ENCODE data around the gene PRTFDC1. TPM values are rescaled to one million over a fixed set of nuclear protein-coding genes. Genes with fewer than 3 reads are reported as not detected.
"Not testable (repeated sequence)": the region's sequence is repeated elsewhere in the genome, so short reads cannot be mapped to it uniquely, and the experiment has no call there.

PRTFDC1 gene
- total RNA-seq, 2 experiments from 2014 or later = 0.32 to 0.71 TPM

DNA sequence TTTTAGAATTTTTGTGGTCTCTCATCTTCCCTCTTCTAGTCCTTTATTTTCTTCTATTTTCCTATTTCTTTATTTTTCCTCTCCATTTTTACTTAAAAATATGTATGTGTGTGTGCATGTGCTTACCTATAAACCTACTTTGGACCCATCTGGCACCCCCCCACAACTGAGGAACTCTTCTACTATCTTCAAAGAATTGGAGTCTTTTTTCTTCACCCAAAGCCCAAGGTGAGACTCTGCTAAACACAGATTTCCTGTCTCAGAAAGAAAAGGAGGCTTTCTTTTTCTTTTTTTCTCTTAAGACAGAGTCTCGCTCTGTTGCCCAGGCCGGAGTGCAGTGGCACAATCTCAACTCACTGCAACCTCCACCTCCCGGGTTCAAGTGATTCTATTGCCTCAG is 24.2 kb downstream of the PRTFDC1 start:
- Mint-ChIP-seq H3K4me3 (no peak overlapping the region), H3K27me3 (no peaks in the 10 kb centered on the region), H3K9me3 (ENCODE audit: low read depth) (peaks cover 16% of the 10 kb centered on the region), H3K27ac (no peak overlapping the region), H3K4me1 (peaks cover 4% of the 10 kb centered on the region), H3K36me3 (ENCODE audit: low read depth) (peaks cover 11% of the 10 kb centered on the region)
- POLR2A ChIA-PET = interaction anchor here (0.7 kb wide), 1 partner anchor 207 kb away, joined by 5 read pairs; no protein-coding TSS in a partner anchor
- intact Hi-C loops (cut with DNase I, micrococcal nuclease) = loop anchor here in 1 of 2 experiments (10.0 kb wide), 2 partner anchors 87 to 203 kb away; partner anchors contain the start of genes ARHGAP21, ENKUR and THNSL1
- ATAC-seq (no peak), DNase-seq (no peak)
- CTCF ChIA-PET = no interaction called here

DNA sequence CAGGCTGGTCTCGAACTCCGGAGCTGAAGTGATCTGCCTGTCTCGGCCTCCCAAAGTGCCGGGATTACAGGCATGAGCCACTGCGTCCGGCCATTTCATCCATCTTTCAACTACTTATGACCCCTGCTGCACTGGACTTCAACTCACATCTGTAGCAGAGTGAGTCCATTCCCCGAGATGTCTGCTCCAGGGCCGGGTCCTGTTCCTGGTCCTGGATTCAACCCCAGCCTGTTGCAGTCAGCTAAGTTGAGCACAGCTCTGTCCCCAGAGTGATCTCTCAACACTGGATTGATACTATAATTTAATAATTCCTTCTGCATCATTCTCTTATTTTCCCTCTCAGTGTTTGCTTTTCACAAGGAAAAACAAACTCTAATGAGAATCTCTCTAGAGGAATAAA is 25.8 kb downstream of the PRTFDC1 start:
- ChIA-PET POLR2A (no interaction called here), CTCF (no interaction called here)
- no peak overlapping the region for H3K4me3 Mint-ChIP-seq
- H3K27me3 Mint-ChIP-seq = no peaks in the 10 kb centered on the region
- H3K9me3 Mint-ChIP-seq (ENCODE audit: low read depth) = peaks cover 16% of the 10 kb centered on the region
- ATAC-seq = no peak
- peaks cover 11% of the 10 kb centered on the region for H3K36me3 Mint-ChIP-seq (ENCODE audit: low read depth)
- peaks cover 15% of the 10 kb centered on the region for H3K4me1 Mint-ChIP-seq
- DNase-seq = no peak
- intact Hi-C loops (cut with DNase I, micrococcal nuclease) = loop anchor here in 1 of 2 experiments (10.0 kb wide), 2 partner anchors 88 to 202 kb away; partner anchors contain the start of genes ARHGAP21, ENKUR and THNSL1
- H3K27ac Mint-ChIP-seq = no peak overlapping the region

DNA sequence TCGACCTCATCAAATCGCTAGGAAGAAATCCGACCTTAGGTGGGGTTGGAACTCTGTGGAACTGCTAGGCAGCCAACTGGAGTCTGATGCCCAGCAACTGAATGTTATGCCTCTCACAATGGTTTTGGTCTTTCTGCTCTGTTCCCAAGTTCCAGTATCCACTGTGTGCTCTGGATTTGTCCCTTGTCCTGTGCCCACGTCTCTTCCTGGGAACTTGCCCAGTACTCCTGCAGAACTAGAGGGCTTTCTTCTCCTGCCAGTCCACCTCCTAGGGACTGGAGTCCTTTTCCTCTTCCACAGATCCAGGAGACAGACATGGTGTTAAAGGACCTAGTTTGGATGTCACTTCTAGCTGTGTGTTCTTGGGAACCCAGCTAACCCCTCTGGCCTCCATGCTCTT is 26.6 kb downstream of the PRTFDC1 start:
- H3K9me3 Mint-ChIP-seq (ENCODE audit: low read depth) = peaks cover 16% of the 10 kb centered on the region
- CTCF ChIA-PET = no interaction called here

DNA sequence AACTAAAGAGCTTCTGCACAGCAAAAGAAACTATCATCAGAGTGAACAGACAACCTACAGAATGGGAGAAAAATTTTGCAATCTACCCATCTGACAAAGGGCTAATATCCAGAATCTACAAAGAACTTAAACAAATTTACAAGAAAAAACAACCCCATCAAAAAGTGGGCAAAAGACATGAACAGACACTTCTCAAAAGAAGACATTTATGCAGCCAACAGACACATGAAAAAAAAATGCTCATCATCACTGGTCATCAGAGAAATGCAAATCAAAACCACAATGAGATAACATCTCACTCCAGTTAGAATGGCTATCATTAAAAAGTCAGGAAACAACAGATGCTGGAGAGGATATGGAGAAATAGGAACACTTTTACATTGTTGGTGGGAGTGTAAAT is 27.9 kb downstream of the PRTFDC1 start:
- intact Hi-C loops (cut with DNase I, micrococcal nuclease) = loop anchor here in 1 of 2 experiments (10.0 kb wide), 2 partner anchors 90 to 200 kb away; partner anchors contain the start of genes ARHGAP21, ENKUR and THNSL1
- H3K27ac Mint-ChIP-seq, POLR2A ChIA-PET, DNase-seq, H3K4me3 Mint-ChIP-seq, CTCF ChIA-PET, H3K27me3 Mint-ChIP-seq, ATAC-seq: not testable (repeated sequence)
- Mint-ChIP-seq H3K36me3 (ENCODE audit: low read depth) (peaks cover 14% of the 10 kb centered on the region), H3K4me1 (peaks cover 21% of the 10 kb centered on the region), H3K9me3 (ENCODE audit: low read depth) (peaks cover 20% of the 10 kb centered on the region)

More for the DNA sequence above, 26.6 kb downstream of the PRTFDC1 start:
- Mint-ChIP-seq H3K36me3 (ENCODE audit: low read depth) (peaks cover 11% of the 10 kb centered on the region), H3K4me1 (peaks cover 22% of the 10 kb centered on the region), H3K27ac (no peak overlapping the region), H3K27me3 (no peaks in the 10 kb centered on the region), H3K4me3 (no peak overlapping the region)
- POLR2A ChIA-PET = no interaction called here
- DNase-seq = no peak
- intact Hi-C loops (cut with DNase I, micrococcal nuclease) = loop anchor here in 1 of 2 experiments (10.0 kb wide), 2 partner anchors 89 to 201 kb away; partner anchors contain the start of genes ARHGAP21, ENKUR and THNSL1
- ATAC-seq = no peak

DNA sequence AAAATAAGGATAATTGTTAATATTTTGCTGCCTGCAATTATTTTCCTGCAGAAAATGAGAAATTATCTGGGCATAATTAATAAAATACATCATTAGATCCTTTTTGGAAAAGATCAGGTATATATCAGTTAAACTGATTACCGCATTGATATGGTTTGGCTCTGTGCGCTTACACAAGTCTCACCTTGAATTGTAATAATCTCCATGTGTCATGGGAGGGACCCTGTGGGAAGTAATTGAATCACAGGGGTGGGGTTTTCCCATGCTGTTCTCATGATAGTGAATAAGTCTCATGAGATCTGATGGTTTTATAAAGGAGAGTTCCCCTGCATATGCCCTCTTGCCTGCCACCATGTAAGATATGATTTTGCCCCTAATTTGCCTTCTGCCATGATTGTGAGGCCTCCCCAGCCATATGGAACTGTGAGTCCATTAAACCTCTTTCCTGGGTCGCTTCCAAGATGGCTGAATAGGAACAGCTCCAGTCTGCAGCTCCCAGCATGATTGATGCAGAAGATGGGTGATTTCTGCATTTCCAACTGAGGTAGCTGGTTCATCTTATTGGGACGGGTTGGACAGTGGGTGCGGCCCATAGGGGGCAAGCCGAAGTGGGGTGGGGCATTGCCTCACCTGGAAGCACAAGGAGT is 30.1 kb downstream of the PRTFDC1 start:
- peak overlapping the region; percentile 37 for H3K27ac Mint-ChIP-seq
- CTCF ChIA-PET = interaction anchor here (1.2 to 1.3 kb wide), 2 partner anchors 14 to 21 kb away, joined by 4 to 5 read pairs; no protein-coding TSS in a partner anchor
- intact Hi-C loops (cut with DNase I, micrococcal nuclease) = loop anchor here (1.0 to 10.0 kb wide), 3 partner anchors 92 to 198 kb away; partner anchors contain the start of genes ENKUR (in 2 of the 2), THNSL1 (in 2 of the 2) and ARHGAP21 (in 1 of the 2)
- peaks cover 20% of the 10 kb centered on the region for H3K9me3 Mint-ChIP-seq (ENCODE audit: low read depth)
- H3K27me3 Mint-ChIP-seq, H3K4me3 Mint-ChIP-seq: not testable (repeated sequence)
- DNase-seq = peak; percentile 45
- peaks cover 15% of the 10 kb centered on the region for H3K36me3 Mint-ChIP-seq (ENCODE audit: low read depth)
- POLR2A ChIA-PET = interaction anchor here (0.6 kb wide), 2 partner anchors 104 to 242 kb away, joined by 3 to 5 read pairs; no protein-coding TSS in a partner anchor
- peaks cover 19% of the 10 kb centered on the region for H3K4me1 Mint-ChIP-seq
- ATAC-seq = peak; percentile 74

DNA sequence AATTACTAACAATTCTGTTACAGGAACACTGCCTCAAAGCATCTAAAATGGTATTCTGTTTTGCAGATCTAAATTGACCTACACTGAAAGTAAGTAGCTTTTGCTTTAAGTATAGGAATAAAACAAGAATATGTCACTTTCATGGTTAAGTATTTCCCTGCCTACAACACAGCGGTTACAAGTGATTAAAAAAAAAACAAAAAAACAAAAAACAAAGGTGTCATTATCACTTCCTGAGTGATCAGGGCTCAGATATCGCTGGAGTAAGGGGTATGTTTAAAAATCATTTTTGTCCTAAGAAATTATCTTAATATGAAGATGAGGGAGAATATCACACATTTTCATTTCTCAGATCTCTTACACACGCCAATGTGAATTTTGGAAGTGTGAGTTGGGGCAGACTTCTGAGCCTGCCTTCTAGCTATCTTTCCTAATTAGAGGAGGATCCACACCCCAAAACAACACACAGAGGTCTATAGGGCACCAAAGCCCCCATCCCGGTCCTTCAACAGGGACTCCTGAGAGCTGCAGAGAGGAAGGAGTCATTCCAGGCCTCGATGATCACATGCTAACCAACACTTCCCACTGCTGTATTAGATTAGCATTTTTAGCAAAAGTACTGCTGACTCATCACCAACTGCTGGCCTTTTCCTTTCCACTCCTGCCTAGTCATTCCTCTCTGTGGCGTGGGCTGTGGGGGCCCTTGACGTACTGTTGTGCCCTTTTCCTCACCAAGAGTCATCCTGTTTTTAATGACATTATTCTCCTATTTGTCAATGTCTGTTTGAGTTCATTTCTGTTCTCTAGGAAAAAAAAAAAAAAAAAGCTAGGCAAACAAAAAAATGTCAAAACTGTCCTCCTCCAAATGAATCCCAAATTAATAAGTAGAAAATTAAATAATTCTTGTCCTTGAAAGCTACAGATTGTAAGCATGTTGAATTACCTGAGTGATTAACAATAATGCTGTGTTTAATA is 31.2 kb downstream of the PRTFDC1 start:
- H3K4me3 Mint-ChIP-seq = no peak overlapping the region
- intact Hi-C loops (cut with DNase I, micrococcal nuclease) = loop anchor here (1.0 to 10.0 kb wide), 9 partner anchors 19 to 197 kb away; partner anchors contain the start of genes ARHGAP21 (in 1 of the 2), ENKUR (in 1 of the 2) and THNSL1 (in 1 of the 2)
- POLR2A ChIA-PET = interaction anchor here (0.6 kb wide), 2 partner anchors 103 to 241 kb away, joined by 3 to 5 read pairs; no protein-coding TSS in a partner anchor

DNA sequence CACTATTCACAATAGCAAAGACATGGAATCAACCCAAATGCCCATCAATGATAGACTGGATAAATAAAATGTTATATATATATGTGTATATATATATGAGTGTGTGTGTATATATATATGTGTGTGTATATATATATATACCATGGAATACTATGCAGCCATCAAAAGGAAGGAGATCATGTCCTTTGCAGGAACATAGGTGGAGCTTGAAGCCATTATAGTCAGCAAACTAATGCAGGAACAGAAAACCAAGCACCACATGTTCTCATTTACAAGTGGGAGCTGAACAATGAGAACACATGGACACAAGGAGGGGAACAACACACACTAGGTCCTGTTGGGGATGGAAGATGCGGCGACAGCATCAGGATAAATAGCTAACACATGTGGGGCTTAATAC is 32.2 kb downstream of the PRTFDC1 start:
- H3K4me3 Mint-ChIP-seq, H3K27ac Mint-ChIP-seq, H3K27me3 Mint-ChIP-seq, POLR2A ChIA-PET, ATAC-seq, DNase-seq: not testable (repeated sequence)
- H3K4me1 Mint-ChIP-seq = peaks cover 19% of the 10 kb centered on the region
- intact Hi-C loops (cut with DNase I, micrococcal nuclease) = loop anchor here (2.0 to 10.0 kb wide), 4 partner anchors 27 to 195 kb away; partner anchors contain the start of genes ARHGAP21 (in 1 of the 2), ENKUR (in 1 of the 2) and THNSL1 (in 1 of the 2)
- H3K9me3 Mint-ChIP-seq (ENCODE audit: low read depth) = peaks cover 20% of the 10 kb centered on the region
- peaks cover 15% of the 10 kb centered on the region for H3K36me3 Mint-ChIP-seq (ENCODE audit: low read depth)
- CTCF ChIA-PET = interaction anchor here (1.1 kb wide), 1 partner anchor 16 kb away, joined by 3 read pairs; no protein-coding TSS in a partner anchor

More for the DNA sequence above, 31.2 kb downstream of the PRTFDC1 start:
- ATAC-seq (peak; percentile 87), DNase-seq (peak; percentile 85)
- peaks cover 19% of the 10 kb centered on the region for H3K4me1 Mint-ChIP-seq
- peaks cover 20% of the 10 kb centered on the region for H3K9me3 Mint-ChIP-seq (ENCODE audit: low read depth)
- H3K27me3 Mint-ChIP-seq = no peaks in the 10 kb centered on the region
- peaks cover 15% of the 10 kb centered on the region for H3K36me3 Mint-ChIP-seq (ENCODE audit: low read depth)
- H3K27ac Mint-ChIP-seq = peak overlapping the region; percentile 63
- CTCF ChIA-PET = interaction anchor here (1.0 to 1.1 kb wide), 2 partner anchors 11 to 17 kb away, joined by 3 to 4 read pairs; no protein-coding TSS in a partner anchor

DNA sequence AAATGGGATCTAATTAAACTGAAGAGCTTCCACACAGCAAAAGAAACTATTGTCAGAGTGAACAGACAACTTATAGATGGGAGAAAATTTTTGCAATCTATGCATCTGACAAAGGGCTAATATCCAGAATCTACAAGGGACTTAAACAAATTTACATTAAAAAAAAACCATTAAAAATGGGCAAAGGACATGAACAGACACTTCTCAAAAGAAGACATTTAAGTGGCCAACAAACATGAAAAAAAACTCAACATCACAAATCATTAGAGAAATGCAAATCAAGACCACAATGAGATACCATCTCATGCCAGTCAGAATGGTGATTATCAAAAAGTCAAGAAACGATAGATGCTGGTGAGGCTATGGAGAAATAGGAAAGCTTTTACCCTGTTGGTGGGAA is 32.8 kb downstream of the PRTFDC1 start:
- POLR2A ChIA-PET, CTCF ChIA-PET: not testable (repeated sequence)
- intact Hi-C loops (cut with DNase I, micrococcal nuclease) = loop anchor here (2.0 to 10.0 kb wide), 4 partner anchors 27 to 195 kb away; partner anchors contain the start of genes ARHGAP21 (in 1 of the 2), ENKUR (in 1 of the 2) and THNSL1 (in 1 of the 2)

DNA sequence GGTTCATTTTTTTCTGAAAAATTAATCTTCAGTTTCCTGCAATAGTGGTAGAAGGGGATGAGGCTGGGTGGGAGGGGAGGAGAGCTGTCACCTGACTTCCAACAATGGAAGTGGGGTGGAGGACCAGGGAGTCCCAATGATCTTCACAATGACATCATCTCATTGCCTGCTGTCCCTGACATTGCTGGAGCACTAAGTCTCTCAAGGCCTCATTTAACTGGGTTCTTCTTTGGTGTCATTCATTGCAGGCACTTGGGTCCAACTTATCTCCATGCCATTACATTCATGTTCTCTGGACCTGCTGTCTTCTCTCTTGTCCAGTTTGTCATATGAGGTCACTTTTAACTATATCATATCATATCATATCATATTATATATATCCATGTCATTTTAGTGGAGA is 34.4 kb downstream of the PRTFDC1 start:
- CTCF ChIA-PET = interaction anchor here (0.7 kb wide), 2 partner anchors 205 to 1211 kb away, joined by 3 to 4 read pairs; no protein-coding TSS in a partner anchor
- peaks cover 19% of the 10 kb centered on the region for H3K4me1 Mint-ChIP-seq
- peaks cover 4% of the 10 kb centered on the region for H3K36me3 Mint-ChIP-seq (ENCODE audit: low read depth)
- intact Hi-C loops (cut with DNase I, micrococcal nuclease) = no loop called here
- H3K27me3 Mint-ChIP-seq = no peaks in the 10 kb centered on the region
- peaks cover 4% of the 10 kb centered on the region for H3K9me3 Mint-ChIP-seq (ENCODE audit: low read depth)
- ATAC-seq = no peak
- POLR2A ChIA-PET = no interaction called here
- H3K27ac Mint-ChIP-seq = no peak overlapping the region
- no peak overlapping the region for H3K4me3 Mint-ChIP-seq
- DNase-seq = no peak

More for the DNA sequence above, 32.8 kb downstream of the PRTFDC1 start:
- not testable (repeated sequence) for H3K27me3 Mint-ChIP-seq, ATAC-seq, DNase-seq, H3K27ac Mint-ChIP-seq, H3K4me3 Mint-ChIP-seq
- peaks cover 19% of the 10 kb centered on the region for H3K4me1 Mint-ChIP-seq
- H3K36me3 Mint-ChIP-seq (ENCODE audit: low read depth) = peaks cover 15% of the 10 kb centered on the region
- peaks cover 16% of the 10 kb centered on the region for H3K9me3 Mint-ChIP-seq (ENCODE audit: low read depth)

DNA sequence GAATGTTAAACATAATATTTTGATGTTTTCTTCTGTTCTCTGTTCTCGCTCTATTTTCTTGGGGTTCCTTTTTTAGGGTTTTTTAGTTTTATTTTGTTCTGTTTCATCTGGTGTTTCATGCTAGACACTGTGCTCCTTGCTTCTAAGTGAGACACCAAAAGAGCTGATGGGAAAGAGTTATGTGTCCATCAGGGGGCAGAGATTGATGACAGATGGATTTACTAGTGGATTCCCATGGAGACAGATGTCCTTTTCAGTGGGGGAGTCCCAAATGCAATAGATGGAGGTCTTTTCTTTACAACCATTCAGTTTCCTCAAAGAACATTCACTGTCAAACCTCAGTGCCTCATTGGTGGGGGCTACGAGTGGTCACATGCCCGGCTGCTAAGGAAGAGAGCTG is 34.9 kb downstream of the PRTFDC1 start:
- H3K4me1 Mint-ChIP-seq = peaks cover 20% of the 10 kb centered on the region
- CTCF ChIA-PET = interaction anchor here (0.7 kb wide), 2 partner anchors 205 to 1210 kb away, joined by 3 to 4 read pairs; no protein-coding TSS in a partner anchor
- ATAC-seq (no peak), DNase-seq (no peak)
- no peak overlapping the region for H3K4me3 Mint-ChIP-seq
- H3K36me3 Mint-ChIP-seq (ENCODE audit: low read depth) = peaks cover 4% of the 10 kb centered on the region
- intact Hi-C loops (cut with DNase I, micrococcal nuclease) = no loop called here
- no peaks in the 10 kb centered on the region for H3K27me3 Mint-ChIP-seq
- H3K27ac Mint-ChIP-seq = no peak overlapping the region
- POLR2A ChIA-PET = no interaction called here
- H3K9me3 Mint-ChIP-seq (ENCODE audit: low read depth) = peaks cover 4% of the 10 kb centered on the region

Measured in activated CD4-positive, alpha-beta T cell treated with anti-CD3 and anti-CD28 coated beads for 36 hours (primary cell).